Stimulated activated CD4-positive, alpha-beta T cell treated with anti-CD3 and anti-CD28 coated beads, Interleukin-4, amount 100 ng/mL, for 4 hours (primary cell): ENCODE results near the gene CACNA1H.

ENCODE experiments used
- DNase-seq, 2 experiments: peaks; one replicate each; pipeline ENCODE4 v3.0.0-alpha.2; 2020

Gene CACNA1H

GRCh38 chr16:1123525-1124230, 29.2 kb upstream of the CACNA1H start:
- no peak for DNase-seq

GRCh38 chr16:1124291-1124690, 28.6 kb upstream of the CACNA1H start:
- DNase-seq: no peak

- DNase-seq: no peak
Measured at GRCh38 chr16:1124795-1125194, 28.1 kb upstream of the CACNA1H start.

GRCh38 chr16:1125471-1125870, 27.4 kb upstream of the CACNA1H start:
- peak; percentile 17 to 40 for DNase-seq

- no peak for DNase-seq
Measured at GRCh38 chr16:1126044-1126443, 26.9 kb upstream of the CACNA1H start.

GRCh38 chr16:1126586-1126985, 26.3 kb upstream of the CACNA1H start:
- no peak for DNase-seq

GRCh38 chr16:1127101-1127500, 25.8 kb upstream of the CACNA1H start:
- no peak for DNase-seq

- no peak for DNase-seq
Measured at GRCh38 chr16:1127971-1128715, 24.8 kb upstream of the CACNA1H start.

GRCh38 chr16:1129106-1129960, 23.6 kb upstream of the CACNA1H start:
- DNase-seq: no peak

GRCh38 chr16:1130382-1130781, 22.5 kb upstream of the CACNA1H start:
- DNase-seq: no peak

GRCh38 chr16:1131378-1131994, 21.4 kb upstream of the CACNA1H start:
- no peak for DNase-seq

GRCh38 chr16:1132431-1132830, 20.5 kb upstream of the CACNA1H start:
- DNase-seq: no peak

GRCh38 chr16:1133271-1133670, 19.6 kb upstream of the CACNA1H start:
- no peak for DNase-seq

GRCh38 chr16:1133810-1134520, 18.9 kb upstream of the CACNA1H start:
- no peak for DNase-seq

GRCh38 chr16:1134776-1135458, 18.0 kb upstream of the CACNA1H start:
- DNase-seq: no peak

- no peak for DNase-seq
Measured at GRCh38 chr16:1135459-1135825, 17.5 kb upstream of the CACNA1H start.

GRCh38 chr16:1137604-1138003, 15.3 kb upstream of the CACNA1H start:
- no peak for DNase-seq

GRCh38 chr16:1140582-1141162, 12.2 kb upstream of the CACNA1H start:
- DNase-seq: no peak

GRCh38 chr16:1141191-1141590, 11.7 kb upstream of the CACNA1H start:
- DNase-seq: no peak

- no peak for DNase-seq
Measured at GRCh38 chr16:1141716-1142115, 11.2 kb upstream of the CACNA1H start.

- no peak for DNase-seq
Measured at GRCh38 chr16:1142911-1143310, 10.0 kb upstream of the CACNA1H start.
